ENCODE measurements around the gene AFAP1L2.

AFAP1L2 gene

DNA sequence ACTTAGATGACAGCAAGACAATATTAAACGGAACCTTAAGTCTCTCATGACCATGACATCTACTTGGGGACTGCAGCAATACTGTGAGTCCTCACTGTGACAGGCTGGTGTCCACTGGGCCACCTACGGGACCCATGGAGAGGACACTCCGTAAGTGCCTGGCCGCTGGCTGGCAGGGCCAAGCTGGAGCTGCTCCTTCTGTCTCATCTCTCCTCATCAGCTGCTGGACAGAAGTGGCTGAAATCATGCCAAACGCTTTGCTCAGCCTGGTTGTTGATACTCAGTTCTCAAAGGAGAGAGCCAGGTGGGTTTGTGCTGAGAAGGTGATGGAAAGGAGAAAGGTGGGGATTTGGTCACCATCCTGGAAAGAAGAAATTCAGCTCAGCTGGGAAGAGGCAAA, 33.3 kb downstream of the AFAP1L2 start:
- H3K4me1 ChIP-seq (ENCODE audit: insufficient read depth, low read length): peaks cover 6% of the 10 kb centered on the region
- H3K36me3 ChIP-seq (ENCODE audit: insufficient read depth, low read length): no peaks in the 10 kb centered on the region
- H3K9ac ChIP-seq (ENCODE audit: low read depth, low read length): no peak overlapping the region
- H3K9me3 ChIP-seq (ENCODE audit: control insufficient read depth, insufficient read depth, low read length): no peaks in the 10 kb centered on the region

DNA sequence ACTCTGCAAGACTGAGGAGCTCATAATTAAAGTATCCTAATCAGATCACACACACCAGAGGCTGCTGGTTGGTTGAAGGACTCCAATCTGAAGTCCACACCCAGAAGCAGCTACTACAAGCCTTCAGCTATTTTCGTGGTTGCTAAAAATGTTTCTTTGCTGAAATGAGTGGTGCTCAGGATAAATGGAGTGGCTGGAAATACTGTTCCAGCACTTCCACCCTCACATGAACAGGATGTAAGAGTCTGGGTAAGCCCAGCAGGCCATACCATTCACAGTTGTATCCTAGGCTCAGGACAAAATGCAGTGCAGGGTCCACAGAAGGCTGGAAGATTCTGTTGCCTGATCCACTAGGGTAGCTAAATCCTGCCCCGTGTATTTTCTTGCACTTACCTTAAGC, 34.1 kb downstream of the AFAP1L2 start:
- Histone ChIP-seq H3K9me3 (ENCODE audit: control insufficient read depth, insufficient read depth, low read length) (no peaks in the 10 kb centered on the region), H3K4me1 (ENCODE audit: insufficient read depth, low read length) (peaks cover 6% of the 10 kb centered on the region), H3K9ac (ENCODE audit: low read depth, low read length) (no peak overlapping the region), H3K36me3 (ENCODE audit: insufficient read depth, low read length) (no peaks in the 10 kb centered on the region)

DNA sequence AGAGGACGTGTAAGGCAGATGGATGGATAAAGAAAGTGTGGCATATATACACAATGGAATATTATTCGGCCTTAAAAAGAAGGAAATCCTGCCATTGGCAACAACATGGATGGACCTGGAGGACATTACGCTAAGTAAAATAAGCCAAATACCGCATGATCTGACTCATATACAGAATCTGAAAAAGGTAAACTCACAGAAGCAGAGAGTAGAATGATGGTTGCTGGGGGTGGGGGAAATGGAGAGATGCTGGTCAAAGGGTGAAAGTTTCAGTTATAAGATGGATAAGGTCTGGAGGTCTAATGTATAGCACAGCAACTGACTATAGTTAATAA, 36.3 kb downstream of the AFAP1L2 start:
- H3K4me1 ChIP-seq (ENCODE audit: insufficient read depth, low read length): no peaks in the 10 kb centered on the region
- H3K9ac ChIP-seq (ENCODE audit: low read depth, low read length): no peak overlapping the region
- H3K36me3 ChIP-seq (ENCODE audit: insufficient read depth, low read length): no peaks in the 10 kb centered on the region
- no peaks in the 10 kb centered on the region for H3K9me3 ChIP-seq (ENCODE audit: control insufficient read depth, insufficient read depth, low read length)

DNA sequence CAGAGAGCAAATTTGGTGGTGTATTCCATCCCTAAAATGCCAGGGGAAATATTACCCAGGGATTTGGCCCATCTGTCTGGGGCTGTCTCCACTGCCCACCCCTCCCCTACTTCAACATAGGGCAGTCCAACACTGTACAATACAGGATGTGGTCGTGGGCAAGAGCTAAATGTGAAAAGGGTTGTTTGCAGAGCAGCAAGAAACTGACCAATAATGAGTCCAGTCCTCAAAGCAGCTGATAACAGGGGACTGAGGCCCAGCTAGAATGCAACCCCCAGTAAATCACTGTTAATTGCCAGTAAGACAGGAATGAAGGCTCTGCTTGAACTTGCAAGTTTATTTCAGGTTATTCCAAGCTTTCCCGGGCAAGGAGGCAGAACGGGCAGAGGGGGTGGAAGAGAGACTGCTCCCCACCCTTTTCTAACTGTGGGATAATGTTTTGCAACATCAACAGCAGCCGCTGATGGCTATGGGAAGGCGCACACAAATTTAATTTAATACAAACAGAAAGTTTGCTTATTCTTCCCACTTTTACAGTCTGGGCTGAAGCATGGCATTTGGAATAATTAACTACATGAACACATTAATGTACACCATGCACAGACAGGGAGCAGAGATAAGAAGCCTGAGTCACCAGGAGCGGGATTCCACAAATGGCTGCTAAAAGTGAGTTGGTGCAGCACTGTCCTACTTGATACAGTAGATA, 36.8 kb downstream of the AFAP1L2 start:
- Histone ChIP-seq H3K9ac (ENCODE audit: low read depth, low read length) (no peak overlapping the region), H3K4me1 (ENCODE audit: insufficient read depth, low read length) (no peaks in the 10 kb centered on the region), H3K36me3 (ENCODE audit: insufficient read depth, low read length) (no peaks in the 10 kb centered on the region), H3K9me3 (ENCODE audit: control insufficient read depth, insufficient read depth, low read length) (no peaks in the 10 kb centered on the region)

DNA sequence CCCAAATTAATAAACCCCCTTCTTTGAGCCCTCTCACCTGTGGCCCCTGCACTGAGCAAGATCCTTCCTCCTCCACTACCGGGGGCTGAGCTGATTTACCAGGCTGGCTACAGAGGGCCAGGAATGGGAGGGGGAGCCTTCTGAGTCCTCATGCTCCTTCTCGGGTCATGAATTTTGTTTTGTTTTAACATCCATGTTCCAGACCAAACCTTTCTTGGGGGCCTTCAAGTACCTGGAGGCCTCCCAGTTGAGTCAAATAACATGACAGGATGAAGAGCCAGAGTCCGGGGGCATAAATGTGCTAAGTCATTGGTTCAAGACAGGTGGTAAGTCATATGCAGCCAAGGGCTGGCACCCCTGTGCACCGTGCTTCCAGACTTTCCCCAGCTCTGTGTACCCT, 39.6 kb downstream of the AFAP1L2 start:
- peaks cover under 1% of the 10 kb centered on the region; the same call in 1 of the 2 replicates for H3K4me1 ChIP-seq (ENCODE audit: insufficient read depth, low read length)
- H3K9me3 ChIP-seq (ENCODE audit: control insufficient read depth, insufficient read depth, low read length): no peaks in the 10 kb centered on the region
- no peaks in the 10 kb centered on the region for H3K36me3 ChIP-seq (ENCODE audit: insufficient read depth, low read length)
- no peak overlapping the region for H3K9ac ChIP-seq (ENCODE audit: low read depth, low read length)

DNA sequence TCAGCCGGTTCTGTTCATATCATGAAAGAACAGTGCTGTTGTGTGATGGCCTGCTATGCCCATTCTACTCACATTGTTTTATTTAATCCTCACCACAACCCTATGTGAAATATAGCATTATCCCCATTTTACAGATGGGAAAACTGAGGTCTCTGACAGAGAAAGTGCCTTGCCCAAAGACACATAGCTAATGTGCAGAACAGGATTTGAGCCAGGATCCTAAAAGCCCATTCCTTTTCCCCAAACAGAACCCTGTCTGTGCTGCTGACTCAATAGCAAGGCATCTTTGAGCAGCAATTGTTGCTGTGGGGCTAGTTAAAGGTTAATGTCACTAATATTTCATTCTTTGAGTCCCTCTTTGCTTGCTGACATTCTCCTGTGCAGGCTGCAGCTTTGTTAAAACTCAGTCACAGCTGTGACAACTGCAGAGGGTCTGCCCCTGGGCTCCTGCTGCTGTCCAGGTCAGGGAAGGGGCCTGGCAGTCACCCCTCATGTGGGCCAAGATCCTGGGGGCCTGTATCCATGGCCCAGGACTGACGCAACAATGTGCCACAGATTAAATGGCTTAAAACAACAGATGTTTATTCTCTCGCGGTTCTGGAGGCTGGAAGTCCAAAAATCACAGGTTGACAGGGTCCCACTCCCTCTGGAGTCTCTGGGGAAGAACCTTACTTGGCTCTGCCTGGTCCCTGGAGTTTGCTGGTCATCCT, 40.4 kb downstream of the AFAP1L2 start:
- H3K9me3 ChIP-seq (ENCODE audit: control insufficient read depth, insufficient read depth, low read length): no peaks in the 10 kb centered on the region
- H3K36me3 ChIP-seq (ENCODE audit: insufficient read depth, low read length): no peaks in the 10 kb centered on the region
- H3K4me1 ChIP-seq (ENCODE audit: insufficient read depth, low read length): peaks cover 8% of the 10 kb centered on the region; the same call in 1 of the 2 replicates
- H3K9ac ChIP-seq (ENCODE audit: low read depth, low read length): no peak overlapping the region

DNA sequence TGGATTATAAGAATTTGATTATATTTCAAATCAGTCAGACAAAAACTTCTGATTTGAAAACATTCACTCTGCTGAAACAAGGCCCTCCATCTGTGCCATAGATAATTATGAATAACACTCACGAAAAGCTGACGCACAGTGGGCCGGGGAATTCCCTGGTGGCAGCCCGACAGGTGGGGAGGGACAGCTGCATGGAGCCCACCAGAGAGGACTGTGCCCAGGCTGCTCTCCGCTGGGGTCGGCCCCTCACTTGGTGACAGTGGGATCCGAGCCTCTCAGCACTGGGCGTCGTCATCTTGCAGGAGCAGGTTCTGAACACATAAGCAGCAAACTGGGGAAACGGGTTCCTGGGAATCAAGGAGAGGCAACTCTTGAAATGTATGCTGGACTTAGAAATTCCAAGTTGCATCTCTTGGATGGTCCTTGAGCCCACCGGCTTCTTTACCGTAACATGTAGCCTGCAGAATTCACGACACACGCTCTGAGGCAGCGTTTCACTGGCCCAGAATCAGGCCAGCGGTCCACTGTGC, 41.4 kb downstream of the AFAP1L2 start:
- peaks cover 8% of the 10 kb centered on the region; the same call in 1 of the 2 replicates for H3K4me1 ChIP-seq (ENCODE audit: insufficient read depth, low read length)
- H3K9me3 ChIP-seq (ENCODE audit: control insufficient read depth, insufficient read depth, low read length): no peaks in the 10 kb centered on the region
- no peak overlapping the region for H3K9ac ChIP-seq (ENCODE audit: low read depth, low read length)
- no peaks in the 10 kb centered on the region for H3K36me3 ChIP-seq (ENCODE audit: insufficient read depth, low read length)

DNA sequence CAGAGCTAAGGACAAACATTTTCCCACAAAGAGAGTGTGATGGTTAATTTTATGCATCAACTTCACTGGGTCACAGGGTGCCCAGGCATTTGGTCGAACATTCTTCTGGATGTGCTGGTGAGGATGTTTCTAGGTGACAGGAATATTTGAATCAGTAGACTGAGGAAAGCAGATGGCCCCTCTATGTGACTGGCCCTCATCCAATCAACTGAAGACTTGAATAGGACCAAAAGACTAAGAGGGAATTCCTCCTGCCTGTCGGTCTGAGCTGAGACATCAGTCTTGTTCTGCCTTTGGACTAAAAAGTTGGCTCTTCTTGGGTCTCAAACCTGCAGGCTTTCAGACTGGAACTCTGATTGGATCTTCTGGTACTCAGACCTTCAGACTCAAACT, 44.4 kb downstream of the AFAP1L2 start:
- H3K9me3 ChIP-seq (ENCODE audit: control insufficient read depth, insufficient read depth, low read length): no peaks in the 10 kb centered on the region
- H3K36me3 ChIP-seq (ENCODE audit: insufficient read depth, low read length): no peaks in the 10 kb centered on the region
- H3K4me1 ChIP-seq (ENCODE audit: insufficient read depth, low read length): peaks cover 15% of the 10 kb centered on the region
- H3K9ac ChIP-seq (ENCODE audit: low read depth, low read length): no peak overlapping the region

DNA sequence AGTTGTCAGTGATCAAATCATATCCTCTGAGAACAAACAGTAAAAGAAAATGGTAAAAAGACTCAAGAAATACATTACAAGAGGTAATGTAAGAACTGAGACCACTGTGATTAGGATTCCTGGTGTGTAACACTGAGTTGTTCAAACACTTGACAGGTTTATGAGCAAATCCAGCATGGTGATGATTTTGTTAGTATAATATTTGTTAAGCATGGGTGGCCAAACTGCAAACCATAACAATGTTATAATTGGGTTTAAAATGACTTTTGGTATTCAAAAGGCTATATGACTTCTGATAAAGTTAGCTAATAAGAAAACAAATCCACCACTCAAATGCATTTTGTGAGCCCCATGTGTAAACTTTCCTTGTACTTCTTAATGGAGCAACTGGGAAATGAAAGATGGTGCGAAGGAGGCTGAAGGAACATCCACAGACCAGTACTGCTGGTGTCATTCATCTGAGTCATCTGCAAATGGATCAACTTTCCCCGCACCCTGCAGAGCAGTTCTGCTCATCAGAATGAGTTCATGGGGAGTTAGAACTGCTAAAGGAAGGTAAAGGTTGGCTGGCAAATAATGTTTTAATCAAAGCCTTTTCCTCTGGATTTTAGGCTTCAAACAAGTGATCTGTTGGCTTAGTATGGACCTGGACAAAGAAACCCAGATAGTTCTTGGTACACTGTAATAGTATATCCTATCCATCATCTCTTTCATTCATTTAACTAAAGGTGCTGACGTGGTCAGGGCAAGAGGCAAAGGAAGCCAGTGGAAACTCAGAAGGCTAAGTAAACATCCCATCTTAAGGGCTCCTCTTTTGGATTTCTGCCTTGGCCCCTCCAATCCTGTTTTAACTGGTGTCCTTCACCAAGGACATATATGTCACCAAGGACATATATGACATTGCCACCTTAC, 45.0 kb downstream of the AFAP1L2 start:
- H3K9me3 ChIP-seq (ENCODE audit: control insufficient read depth, insufficient read depth, low read length): no peaks in the 10 kb centered on the region
- H3K9ac ChIP-seq (ENCODE audit: low read depth, low read length): no peak overlapping the region
- H3K36me3 ChIP-seq (ENCODE audit: insufficient read depth, low read length): no peaks in the 10 kb centered on the region
- H3K4me1 ChIP-seq (ENCODE audit: insufficient read depth, low read length): peaks cover 15% of the 10 kb centered on the region

DNA sequence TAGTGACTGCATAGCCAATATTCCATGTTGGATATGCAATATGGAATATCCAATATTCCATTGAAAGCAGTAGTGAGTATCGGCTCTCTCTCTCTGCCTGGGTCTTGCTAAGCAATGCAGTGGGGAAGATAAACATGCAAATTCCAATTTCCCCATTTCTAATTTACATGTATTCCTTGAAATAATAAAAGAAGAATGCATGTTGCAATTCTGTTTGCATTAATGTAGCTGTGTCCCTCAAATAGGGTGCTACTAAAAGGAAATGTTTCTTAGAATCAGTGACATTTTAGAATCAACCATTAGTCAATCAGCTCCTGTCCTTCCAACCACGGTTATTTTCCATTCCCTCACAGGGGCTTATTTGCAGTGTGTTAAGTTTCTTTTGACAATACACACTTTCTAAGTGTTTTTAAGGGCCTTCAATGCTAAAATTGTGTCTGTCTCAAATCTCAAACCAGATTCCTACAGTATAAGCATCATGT, 46.7 kb downstream of the AFAP1L2 start:
- Histone ChIP-seq H3K36me3 (ENCODE audit: insufficient read depth, low read length) (no peaks in the 10 kb centered on the region), H3K9ac (ENCODE audit: low read depth, low read length) (no peak overlapping the region)

DNA sequence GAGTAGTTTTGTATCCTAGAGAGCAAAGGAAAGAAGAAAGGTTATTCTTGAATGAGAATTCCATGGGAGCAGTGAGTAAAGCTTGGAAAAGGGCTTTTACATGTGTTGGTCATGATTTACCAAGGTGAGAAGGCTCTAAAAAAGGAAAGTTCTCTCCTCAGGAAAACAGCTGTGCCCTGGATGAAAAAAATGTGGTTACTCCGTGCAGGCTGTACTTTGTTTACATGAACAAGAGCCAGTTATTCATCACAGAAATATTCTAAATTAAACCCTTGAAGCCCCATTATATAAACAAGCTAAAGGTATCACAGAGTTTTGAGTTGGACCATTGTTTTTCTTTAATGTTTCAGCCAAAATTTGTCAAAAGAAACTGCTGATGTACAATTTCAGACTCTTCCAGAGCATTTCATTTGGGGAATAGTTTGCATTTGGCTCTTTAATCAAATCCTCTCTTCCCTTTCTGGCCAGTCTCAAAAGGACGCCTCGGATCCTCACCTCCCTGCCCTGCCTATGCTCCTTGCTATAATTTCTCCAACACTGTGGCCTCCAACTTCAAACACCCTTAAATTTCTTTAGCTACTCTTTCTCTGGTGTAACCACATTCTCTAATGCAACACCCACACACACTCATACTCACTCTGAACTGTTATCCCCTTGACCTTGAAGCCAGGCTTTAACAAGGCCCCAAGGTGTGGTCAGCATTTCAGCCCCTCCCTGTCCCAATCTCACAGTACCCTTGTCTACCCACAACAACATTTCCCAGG, 47.4 kb downstream of the AFAP1L2 start:
- Histone ChIP-seq H3K36me3 (ENCODE audit: insufficient read depth, low read length) (no peaks in the 10 kb centered on the region), H3K9me3 (ENCODE audit: control insufficient read depth, insufficient read depth, low read length) (no peaks in the 10 kb centered on the region), H3K4me1 (ENCODE audit: insufficient read depth, low read length) (peaks cover 15% of the 10 kb centered on the region), H3K9ac (ENCODE audit: low read depth, low read length) (no peak overlapping the region)

More for the DNA sequence above, 46.7 kb downstream of the AFAP1L2 start:
- no peaks in the 10 kb centered on the region for H3K9me3 ChIP-seq (ENCODE audit: control insufficient read depth, insufficient read depth, low read length)
- peaks cover 15% of the 10 kb centered on the region for H3K4me1 ChIP-seq (ENCODE audit: insufficient read depth, low read length)

DNA sequence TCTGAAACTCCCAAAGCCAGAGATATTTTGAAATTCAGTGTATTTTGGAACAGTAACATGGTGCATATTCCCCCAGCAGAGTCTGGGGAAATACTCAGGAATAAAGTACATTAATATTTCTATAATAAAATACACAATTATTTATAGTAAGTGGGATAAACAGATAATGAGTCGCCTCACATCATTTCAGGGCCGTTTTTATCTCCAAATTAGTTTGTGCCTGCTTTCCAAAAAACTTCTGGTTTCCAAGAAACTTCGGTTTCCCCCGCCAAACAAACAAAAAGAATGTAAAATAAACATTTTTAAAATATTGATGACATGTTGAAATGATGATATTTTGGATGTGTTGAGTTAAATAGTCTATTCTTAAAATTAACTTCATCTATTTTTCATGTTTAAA, 48.2 kb downstream of the AFAP1L2 start:
- peaks cover 15% of the 10 kb centered on the region for H3K4me1 ChIP-seq (ENCODE audit: insufficient read depth, low read length)
- no peaks in the 10 kb centered on the region for H3K9me3 ChIP-seq (ENCODE audit: control insufficient read depth, insufficient read depth, low read length)
- no peaks in the 10 kb centered on the region for H3K36me3 ChIP-seq (ENCODE audit: insufficient read depth, low read length)
- no peak overlapping the region for H3K9ac ChIP-seq (ENCODE audit: low read depth, low read length)

DNA sequence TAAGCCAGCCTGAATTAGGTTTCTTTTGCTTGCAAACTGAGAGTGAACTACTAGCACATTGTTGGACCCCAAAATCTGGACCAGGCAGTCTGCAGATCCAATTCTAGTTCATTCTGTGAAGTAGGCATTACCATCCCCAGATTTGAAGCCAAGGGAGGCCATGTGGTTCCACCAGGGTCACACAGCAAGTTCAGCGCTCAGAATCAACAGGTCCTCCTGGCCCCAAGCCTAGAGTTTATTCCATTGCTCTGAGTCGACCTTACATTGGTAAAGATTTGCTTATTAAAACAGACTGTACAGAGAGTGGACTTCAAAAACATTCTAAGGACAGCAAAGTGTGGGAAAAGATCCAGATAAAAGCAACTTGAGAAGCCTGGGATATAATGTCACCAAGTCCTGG, 50.9 kb downstream of the AFAP1L2 start:
- H3K9ac ChIP-seq (ENCODE audit: low read depth, low read length): no peak overlapping the region
- H3K9me3 ChIP-seq (ENCODE audit: control insufficient read depth, insufficient read depth, low read length): no peaks in the 10 kb centered on the region
- no peaks in the 10 kb centered on the region for H3K36me3 ChIP-seq (ENCODE audit: insufficient read depth, low read length)
- H3K4me1 ChIP-seq (ENCODE audit: insufficient read depth, low read length): peaks cover 7% of the 10 kb centered on the region
